HG02943 (cell line): ENCODE results near the gene KCNQ5.

Experiments
- ATAC-seq: cut with Tn5 transposase; IDR thresholded peaks from one replicate; pipeline ENCODE4 v1.9.1; 2021; ENCODE audit warnings: mild to moderate bottlenecking, low read depth, moderate library complexity; ENCODE audit not compliant: unreplicated experiment

The KCNQ5 gene

GRCh38 chr6:72787391-72788031, 165.6 kb downstream of the KCNQ5 start:
- no peak for ATAC-seq

- ATAC-seq, result no peak
These were observed 166.3 kb downstream of the KCNQ5 start for GRCh38 chr6:72788188-72788587.

GRCh38 chr6:72789145-72789544, 167.3 kb downstream of the KCNQ5 start:
- no peak for ATAC-seq

- ATAC-seq, result no peak
These were observed 170.8 kb downstream of the KCNQ5 start for GRCh38 chr6:72792692-72793091.

GRCh38 chr6:72793641-72794395, 172.0 kb downstream of the KCNQ5 start:
- no peak for ATAC-seq

- no peak for ATAC-seq
These were observed 176.3 kb downstream of the KCNQ5 start for GRCh38 chr6:72798196-72798595.

- no peak for ATAC-seq
These were observed 188.0 kb downstream of the KCNQ5 start for GRCh38 chr6:72809746-72810379.

GRCh38 chr6:72810571-72811280, 188.9 kb downstream of the KCNQ5 start:
- ATAC-seq, result no peak

GRCh38 chr6:72811971-72812421, 190.1 kb downstream of the KCNQ5 start:
- no peak for ATAC-seq

- ATAC-seq, result no peak
These were observed 192.1 kb downstream of the KCNQ5 start for GRCh38 chr6:72813807-72814596.

GRCh38 chr6:72816022-72816421, 194.2 kb downstream of the KCNQ5 start:
- ATAC-seq, result no peak

- no peak for ATAC-seq
These were observed 195.3 kb downstream of the KCNQ5 start for GRCh38 chr6:72817208-72817607.

- ATAC-seq, result no peak
These were observed 197.7 kb downstream of the KCNQ5 start for GRCh38 chr6:72819609-72820008.

GRCh38 chr6:72820153-72820552, 198.3 kb downstream of the KCNQ5 start:
- ATAC-seq, result no peak

- ATAC-seq, result no peak
These were observed 199.0 kb downstream of the KCNQ5 start for GRCh38 chr6:72820906-72821305.

GRCh38 chr6:72822023-72822422, 200.2 kb downstream of the KCNQ5 start:
- no peak for ATAC-seq

- ATAC-seq, result no peak
These were observed 200.8 kb downstream of the KCNQ5 start for GRCh38 chr6:72822691-72823090.

- ATAC-seq, result no peak
These were observed 203.0 kb downstream of the KCNQ5 start for GRCh38 chr6:72824833-72825232.

- no peak for ATAC-seq
These were observed 203.5 kb downstream of the KCNQ5 start for GRCh38 chr6:72825315-72825911.

- ATAC-seq, result no peak
These were observed 204.2 kb downstream of the KCNQ5 start for GRCh38 chr6:72826037-72826436.
